Muscle layer of duodenum (tissue), 2 donors: ENCODE data around the gene MEF2A.

Experiments used
- H3K27ac ChIP-seq: one replicate; pipeline ENCODE4 v1.7.0; 2013; ENCODE audit warnings: mild to moderate bottlenecking, low read length
- H3K27me3 ChIP-seq: one replicate; pipeline ENCODE4 v1.7.0; 2013; ENCODE audit warnings: low read depth, mild to moderate bottlenecking, control low read depth, low read length
- H3K36me3 ChIP-seq, 2 donors: one replicate each; pipeline ENCODE4 v1.7.0; 2013; ENCODE audit warnings: low read length in 2 of 2, control low read depth in 1 of 2, mild to moderate bottlenecking in 1 of 2; ENCODE audit not compliant: insufficient read depth in 2 of 2, control insufficient read depth in 1 of 2
- H3K4me1 ChIP-seq, 2 donors: one replicate each; pipeline ENCODE4 v1.7.0; 2013; ENCODE audit warnings: low read length in 2 of 2, mild to moderate bottlenecking in 2 of 2, control low read depth in 1 of 2, moderate library complexity in 1 of 2; ENCODE audit not compliant: insufficient read depth in 2 of 2, control insufficient read depth in 1 of 2
- H3K4me3 ChIP-seq, 2 donors: one replicate each; pipeline ENCODE4 v1.7.0; 2013; ENCODE audit warnings: low read length in 2 of 2, low read depth in 1 of 2, mild to moderate bottlenecking in 1 of 2
- H3K9me3 ChIP-seq, 2 donors: one replicate each; pipeline ENCODE4 v1.7.0; 2013; ENCODE audit warnings: low read length in 2 of 2, control low read depth in 1 of 2, mild to moderate bottlenecking in 1 of 2; ENCODE audit not compliant: control insufficient read depth in 1 of 2
- donor health status: healthy.

Gene MEF2A

DNA sequence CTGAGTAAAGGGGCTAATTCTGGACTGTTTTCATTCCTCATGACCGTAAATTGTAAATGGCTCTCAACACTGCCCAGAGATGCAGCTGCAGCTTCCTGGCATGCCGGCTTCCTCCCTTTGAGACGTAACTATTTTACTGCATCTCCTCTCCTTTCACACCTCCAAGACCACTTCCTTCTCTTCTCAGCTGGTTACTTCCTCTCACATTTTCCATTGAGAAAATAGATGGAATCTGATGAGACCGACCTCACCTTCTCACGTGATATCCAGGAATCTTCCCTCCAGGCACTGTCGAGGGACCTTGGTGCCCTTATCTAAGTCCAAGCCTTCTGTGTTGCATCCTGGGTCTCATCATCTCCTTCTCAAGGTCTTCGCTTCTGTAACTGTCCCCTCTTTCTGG is 154.7 kb downstream of the MEF2A start:
- no peak overlapping the region for H3K27ac ChIP-seq
- H3K27me3 ChIP-seq: no peaks in the 10 kb centered on the region
- H3K36me3 ChIP-seq: peaks cover 0 to 2% of the 10 kb centered on the region in 2 donors
- H3K9me3 ChIP-seq: no peaks in the 10 kb centered on the region
- H3K4me1 ChIP-seq: peaks cover 0 to 30% of the 10 kb centered on the region in 2 donors
- H3K4me3 ChIP-seq: no peak overlapping the region

GRCh38 chr15:99721104-99721778 is 155.5 kb downstream of the MEF2A start:
- H3K9me3 ChIP-seq: no peaks in the 10 kb centered on the region
- no peak overlapping the region for H3K27ac ChIP-seq
- H3K4me3 ChIP-seq: no peak overlapping the region
- H3K27me3 ChIP-seq: no peaks in the 10 kb centered on the region
- H3K36me3 ChIP-seq: no peaks in the 10 kb centered on the region
- peaks cover 0 to 30% of the 10 kb centered on the region in 2 donors for H3K4me1 ChIP-seq

- Histone ChIP-seq H3K4me1 (peaks cover 0 to 23% of the 10 kb centered on the region in 2 donors), H3K27ac (no peak overlapping the region), H3K4me3 (no peak overlapping the region), H3K27me3 (no peaks in the 10 kb centered on the region), H3K36me3 (no peaks in the 10 kb centered on the region), H3K9me3 (no peaks in the 10 kb centered on the region)
These were observed 156.1 kb downstream of the MEF2A start for GRCh38 chr15:99721896-99722295.

DNA sequence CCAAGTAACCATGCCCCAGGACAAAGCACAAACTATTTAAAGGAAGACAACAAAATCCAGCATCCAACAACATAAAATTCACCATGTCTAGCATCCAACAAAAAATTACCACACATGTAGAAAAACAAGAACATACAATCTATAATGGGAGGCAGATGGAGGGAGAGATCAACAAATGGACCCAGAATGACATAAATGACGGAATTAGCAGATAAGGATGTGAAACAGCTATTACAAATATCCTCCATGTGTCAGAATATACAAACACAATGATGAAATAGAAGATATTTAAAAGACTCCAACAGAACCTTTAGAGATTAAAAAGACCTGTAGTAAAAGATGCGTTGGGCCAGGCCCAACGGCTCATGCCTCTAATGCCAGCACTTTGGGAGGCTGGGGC is 156.6 kb downstream of the MEF2A start:
- no peaks in the 10 kb centered on the region for H3K36me3 ChIP-seq
- no peak overlapping the region for H3K4me3 ChIP-seq
- no peaks in the 10 kb centered on the region for H3K9me3 ChIP-seq
- H3K27ac ChIP-seq: no peak overlapping the region
- no peaks in the 10 kb centered on the region for H3K27me3 ChIP-seq
- peaks cover 0 to 18% of the 10 kb centered on the region in 2 donors for H3K4me1 ChIP-seq

- Histone ChIP-seq H3K9me3 (no peaks in the 10 kb centered on the region), H3K36me3 (peaks cover 9 to 14% of the 10 kb centered on the region in 2 donors), H3K27me3 (no peaks in the 10 kb centered on the region), H3K4me3 (no peak overlapping the region), H3K27ac (no peak overlapping the region), H3K4me1 (peaks cover 0 to 16% of the 10 kb centered on the region in 2 donors)
These were observed 160.5 kb downstream of the MEF2A start for GRCh38 chr15:99726333-99726732.

- Histone ChIP-seq H3K4me3 (no peak overlapping the region), H3K27me3 (no peaks in the 10 kb centered on the region), H3K4me1 (peaks cover 3 to 18% of the 10 kb centered on the region in 2 donors), H3K9me3 (no peaks in the 10 kb centered on the region), H3K27ac (no peak overlapping the region), H3K36me3 (peaks cover 9 to 14% of the 10 kb centered on the region in 2 donors)
These were observed 161.5 kb downstream of the MEF2A start for GRCh38 chr15:99727330-99727729.

DNA sequence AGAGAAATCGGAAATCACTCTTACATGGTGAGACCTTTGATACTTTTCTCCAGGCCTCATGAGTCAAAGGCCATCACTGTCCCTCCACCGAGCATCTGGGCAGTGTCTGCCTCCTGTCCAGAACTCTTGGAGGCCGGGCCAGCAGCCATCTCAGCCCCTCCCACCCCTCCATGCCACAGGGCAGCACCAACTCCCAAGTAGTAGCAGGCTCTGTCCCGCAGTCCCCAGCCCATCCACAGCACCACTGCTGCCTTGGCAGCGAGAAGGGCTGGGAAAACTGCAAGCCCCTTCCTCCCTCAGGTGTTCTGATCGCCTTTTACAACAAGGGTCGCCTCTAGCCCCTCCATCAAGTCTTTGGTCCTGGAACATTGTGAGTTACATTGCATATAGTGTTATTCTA is 161.9 kb downstream of the MEF2A start:
- Histone ChIP-seq H3K27me3 (no peaks in the 10 kb centered on the region), H3K4me1 (peaks cover 5 to 18% of the 10 kb centered on the region in 2 donors), H3K9me3 (no peaks in the 10 kb centered on the region), H3K27ac (no peak overlapping the region), H3K36me3 (peaks cover 9 to 14% of the 10 kb centered on the region in 2 donors), H3K4me3 (no peak overlapping the region)

DNA sequence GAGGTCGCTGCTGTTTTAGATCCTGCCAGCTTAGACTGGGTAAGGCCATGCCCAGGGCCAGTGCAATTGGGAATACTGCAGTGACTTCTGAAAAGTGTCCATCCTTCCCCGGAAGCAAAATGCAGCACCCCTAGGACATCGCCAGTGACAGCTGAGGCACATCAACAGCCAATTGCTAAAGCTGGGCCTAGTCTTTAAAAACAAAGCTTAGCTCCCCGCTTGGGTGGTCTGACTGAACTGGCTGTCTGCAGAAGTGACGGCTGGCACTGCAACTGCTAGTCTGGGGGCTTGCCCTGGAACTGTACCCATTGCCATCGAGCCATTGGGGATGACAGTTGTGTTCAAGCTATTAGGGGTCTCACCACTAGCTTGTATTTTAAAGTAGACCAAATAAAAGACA is 163.1 kb downstream of the MEF2A start:
- Histone ChIP-seq H3K4me1 (peaks cover 5 to 18% of the 10 kb centered on the region in 2 donors), H3K27ac (no peak overlapping the region)

DNA sequence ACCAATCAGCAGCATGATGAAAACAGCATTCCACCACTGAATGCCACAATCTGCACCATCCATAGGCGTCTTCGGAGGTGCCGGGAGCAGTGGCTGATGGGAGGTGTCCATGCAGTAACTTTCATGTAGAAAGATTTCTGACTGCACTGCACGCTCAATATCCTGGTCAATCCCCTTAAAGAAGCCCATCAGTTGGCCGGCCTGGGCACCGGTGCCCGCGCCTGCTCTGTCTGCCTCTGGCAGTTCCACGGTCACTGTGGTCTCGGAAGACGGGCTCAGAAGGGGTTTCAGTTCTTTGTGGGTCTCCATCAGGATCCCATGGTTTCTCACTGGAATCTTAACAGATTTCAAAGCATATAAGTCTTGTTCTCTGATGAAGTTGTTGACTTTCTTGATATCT is 163.5 kb downstream of the MEF2A start:
- peaks cover 5 to 18% of the 10 kb centered on the region in 2 donors for H3K4me1 ChIP-seq
- peaks cover 9 to 14% of the 10 kb centered on the region in 2 donors for H3K36me3 ChIP-seq
- no peak overlapping the region for H3K4me3 ChIP-seq
- no peak overlapping the region for H3K27ac ChIP-seq
- H3K27me3 ChIP-seq: no peaks in the 10 kb centered on the region
- H3K9me3 ChIP-seq: no peaks in the 10 kb centered on the region

More for the DNA sequence above, 163.1 kb downstream of the MEF2A start:
- Histone ChIP-seq H3K27me3 (no peaks in the 10 kb centered on the region), H3K9me3 (no peaks in the 10 kb centered on the region), H3K36me3 (peaks cover 9 to 14% of the 10 kb centered on the region in 2 donors), H3K4me3 (no peak overlapping the region)

DNA sequence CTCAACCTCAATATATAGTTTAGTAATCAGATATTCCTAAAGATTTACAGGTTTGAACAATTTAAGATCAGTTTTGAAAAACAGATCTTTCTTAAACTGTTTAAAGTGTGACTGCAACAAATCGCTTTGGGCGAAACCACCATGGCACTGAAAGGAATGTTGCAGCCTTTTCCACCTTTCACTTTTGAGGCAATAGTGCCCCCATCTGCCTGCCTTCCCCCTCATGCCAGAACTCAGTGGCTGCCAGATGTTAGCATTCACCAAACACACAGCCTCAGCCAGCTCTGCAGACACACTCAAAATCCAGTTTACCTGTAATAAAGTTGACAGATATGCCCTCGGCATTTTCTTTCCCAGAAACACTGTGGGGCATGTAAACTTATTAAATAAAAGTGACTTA is 164.1 kb downstream of the MEF2A start:
- no peak overlapping the region for H3K4me3 ChIP-seq
- H3K27me3 ChIP-seq: no peaks in the 10 kb centered on the region
- peaks cover 9 to 14% of the 10 kb centered on the region in 2 donors for H3K36me3 ChIP-seq
- peaks cover 5 to 18% of the 10 kb centered on the region in 2 donors for H3K4me1 ChIP-seq
- no peaks in the 10 kb centered on the region for H3K9me3 ChIP-seq
- no peak overlapping the region for H3K27ac ChIP-seq

- Histone ChIP-seq H3K36me3 (peaks cover 9 to 14% of the 10 kb centered on the region in 2 donors), H3K27ac (no peak overlapping the region), H3K4me1 (peaks cover 5 to 18% of the 10 kb centered on the region in 2 donors), H3K9me3 (no peaks in the 10 kb centered on the region), H3K27me3 (no peaks in the 10 kb centered on the region), H3K4me3 (peak overlapping the region; percentile 74 to 76)
These were observed 165.7 kb downstream of the MEF2A start for GRCh38 chr15:99731336-99732123.
